ENCODE data around the gene OR6B1.
"Not testable (repeated sequence)": the region's sequence is repeated elsewhere in the genome, so short reads cannot be mapped to it uniquely, and the experiment has no call there.

OR6B1 gene

GRCh38 chr7:144006692-144007042, 6.5 kb downstream of the OR6B1 start:
- DNase-seq = no peak

GRCh38 chr7:144009361-144009760, 9.2 kb downstream of the OR6B1 start:
- DNase-seq = no peak

DNA sequence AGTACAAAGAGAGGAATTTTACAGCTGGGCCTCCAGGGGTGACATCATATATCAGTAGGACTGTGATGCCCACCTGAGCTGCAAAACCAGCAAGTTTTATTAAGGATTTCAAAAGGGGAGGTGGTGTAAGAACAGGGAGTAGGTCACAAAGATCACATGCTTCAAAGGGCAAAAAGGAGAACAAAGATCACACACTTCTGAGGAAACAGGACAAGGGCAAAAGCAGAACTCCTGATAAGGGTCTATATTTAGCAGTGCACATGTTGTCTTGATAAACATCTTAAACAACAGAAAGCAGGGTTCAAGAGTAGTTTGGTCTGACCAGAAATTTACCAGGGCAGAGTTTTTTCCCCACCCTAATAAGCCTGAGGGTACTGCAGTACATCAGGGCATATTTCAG, 9.9 kb downstream of the OR6B1 start:
- not testable (repeated sequence) for DNase-seq

DNA sequence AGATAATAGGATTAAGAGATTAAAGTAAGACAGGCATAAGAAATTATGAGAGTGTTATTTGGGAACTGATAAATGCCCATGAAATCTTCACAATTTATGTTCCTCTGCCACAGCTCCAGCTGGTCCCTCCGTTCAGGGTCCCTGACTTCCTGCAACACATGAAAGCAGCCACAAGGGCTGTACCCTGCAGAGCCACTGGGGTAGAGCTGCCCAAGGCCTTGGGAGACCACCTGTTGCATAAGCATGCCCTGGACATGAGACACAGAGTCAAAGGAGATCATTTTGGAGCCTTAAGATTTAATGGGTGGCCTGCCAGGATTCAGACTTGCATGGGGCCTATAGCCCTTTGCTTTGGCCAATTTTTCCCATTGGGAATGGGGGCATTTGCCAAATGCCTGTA, 10.7 kb downstream of the OR6B1 start:
- DNase-seq = not testable (repeated sequence)

DNA sequence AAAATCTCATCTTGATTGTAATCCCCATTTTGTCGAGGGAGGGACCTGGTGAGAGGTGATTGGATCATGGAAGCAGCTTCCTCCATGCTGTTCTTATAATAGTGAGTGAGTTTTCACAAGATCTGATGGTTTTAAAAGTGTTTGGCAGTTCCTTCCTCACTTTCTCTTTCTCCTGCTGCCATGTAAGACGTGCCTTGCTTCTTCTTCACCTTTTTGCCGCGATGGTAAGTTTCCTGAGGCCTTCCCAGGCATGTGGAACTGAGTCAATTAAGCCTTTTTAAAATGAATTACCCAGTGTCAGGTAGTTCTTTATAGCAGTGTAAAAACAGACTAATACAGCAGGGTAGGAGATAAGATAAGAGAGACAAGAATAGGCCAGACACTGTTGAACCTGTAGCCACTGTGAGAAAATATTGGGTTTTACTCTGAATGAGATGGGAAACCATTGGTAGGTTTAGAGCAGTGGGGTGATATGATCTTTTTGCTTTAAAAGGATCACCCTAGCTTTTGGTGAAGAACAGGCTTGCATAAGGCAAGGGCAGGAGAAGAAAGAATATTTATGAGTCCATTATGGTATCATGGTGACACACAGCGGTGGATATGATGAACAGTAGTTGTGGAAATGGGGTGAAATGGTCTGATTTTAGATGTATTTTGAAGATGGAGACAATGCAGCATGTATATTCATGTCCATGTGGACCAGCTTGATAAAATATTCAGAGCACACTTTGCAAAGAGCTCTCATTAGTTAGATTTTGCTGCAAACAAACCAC, 11.5 kb downstream of the OR6B1 start:
- DNase-seq = no peak

DNA sequence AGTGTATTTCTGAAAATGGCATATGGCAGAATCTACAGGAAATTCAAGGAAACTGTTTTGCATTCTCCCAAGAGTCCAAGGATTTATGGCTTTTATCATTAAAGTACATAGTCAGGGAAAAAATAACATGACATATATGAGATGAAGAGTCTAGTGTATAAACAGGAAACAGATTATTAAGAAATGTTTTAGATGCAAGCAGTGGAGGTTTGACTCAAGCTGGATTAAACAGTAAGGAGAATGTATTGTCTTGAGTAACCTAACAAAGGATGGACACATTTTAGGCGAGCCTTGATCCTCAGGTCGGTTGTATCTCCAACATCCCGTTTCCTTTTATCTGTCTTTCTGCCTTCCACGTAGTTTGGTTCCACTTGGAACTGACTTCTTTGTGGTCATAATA, 17.9 kb downstream of the OR6B1 start:
- no peak for DNase-seq

DNA sequence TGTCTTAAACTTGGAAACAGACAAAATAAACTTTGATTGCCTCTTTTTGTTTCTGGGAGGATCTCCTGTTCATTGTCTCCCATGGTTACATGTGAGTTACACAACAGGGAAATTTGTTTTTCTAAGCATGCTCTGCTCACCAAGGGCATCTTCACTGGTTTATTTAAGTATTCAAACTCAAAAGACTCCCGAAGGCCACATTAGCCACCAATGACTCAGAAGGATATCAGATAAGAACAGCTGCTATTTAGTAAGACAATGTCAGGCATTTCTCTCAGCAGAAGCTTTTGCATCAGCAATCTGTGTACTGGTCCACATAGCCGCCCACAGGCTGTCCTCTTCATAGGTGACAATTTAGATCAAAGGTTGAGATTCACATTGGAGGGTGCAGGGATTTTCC, 19.3 kb downstream of the OR6B1 start:
- no peak for DNase-seq

- no peak for DNase-seq
These were observed 20.2 kb downstream of the OR6B1 start for GRCh38 chr7:144020340-144020739.

GRCh38 chr7:144022169-144022568, 22.0 kb downstream of the OR6B1 start:
- DNase-seq = no peak

DNA sequence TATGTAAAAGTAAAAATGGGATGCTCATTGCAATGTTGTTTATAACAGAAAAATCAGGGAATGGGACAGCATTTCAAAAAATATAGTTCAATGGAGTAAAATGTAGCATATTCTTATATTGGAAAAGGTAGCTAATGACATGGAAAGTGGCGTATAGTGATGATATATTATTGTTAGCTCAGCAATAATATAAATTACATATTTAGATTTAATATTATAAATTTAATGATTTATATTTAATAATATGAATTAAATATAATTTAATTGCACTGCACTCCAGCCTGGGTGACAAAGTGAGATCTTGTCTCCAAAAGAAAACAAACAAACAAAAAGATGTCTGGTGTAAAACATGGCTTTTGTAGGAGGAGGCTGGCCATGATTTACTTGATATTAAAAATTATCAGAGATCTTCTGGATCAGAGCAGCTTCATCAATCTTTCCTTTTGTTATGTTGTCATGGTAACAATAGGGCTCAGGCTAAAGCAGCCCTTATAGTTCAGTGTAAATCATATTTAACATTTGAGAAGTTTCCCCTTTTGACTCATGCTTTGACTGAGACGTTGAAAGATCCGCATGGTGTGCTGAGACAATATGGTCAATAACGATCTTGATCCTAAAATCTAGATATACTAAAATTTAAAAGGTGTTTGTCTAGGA, 23.2 kb downstream of the OR6B1 start:
- DNase-seq = no peak

DNA sequence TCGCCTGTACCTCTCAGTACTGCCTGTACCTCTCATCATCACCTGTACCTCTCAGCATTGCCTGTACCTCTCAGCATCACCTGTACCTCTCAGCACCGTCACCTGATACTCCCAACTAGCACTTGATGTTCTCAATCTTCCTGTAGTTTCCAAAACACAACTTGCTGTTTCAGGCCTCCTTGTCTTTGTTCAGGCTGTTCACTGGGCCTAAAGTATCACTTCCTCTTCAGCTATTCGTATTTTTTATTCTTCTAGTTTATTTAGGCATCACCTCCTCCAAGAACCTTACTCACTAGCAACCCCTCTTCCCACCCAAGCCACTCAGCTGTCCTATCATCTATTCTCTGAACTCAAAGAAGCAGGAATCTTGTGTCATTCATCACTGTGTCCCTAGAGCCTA, 24.1 kb downstream of the OR6B1 start:
- DNase-seq = no peak

DNA sequence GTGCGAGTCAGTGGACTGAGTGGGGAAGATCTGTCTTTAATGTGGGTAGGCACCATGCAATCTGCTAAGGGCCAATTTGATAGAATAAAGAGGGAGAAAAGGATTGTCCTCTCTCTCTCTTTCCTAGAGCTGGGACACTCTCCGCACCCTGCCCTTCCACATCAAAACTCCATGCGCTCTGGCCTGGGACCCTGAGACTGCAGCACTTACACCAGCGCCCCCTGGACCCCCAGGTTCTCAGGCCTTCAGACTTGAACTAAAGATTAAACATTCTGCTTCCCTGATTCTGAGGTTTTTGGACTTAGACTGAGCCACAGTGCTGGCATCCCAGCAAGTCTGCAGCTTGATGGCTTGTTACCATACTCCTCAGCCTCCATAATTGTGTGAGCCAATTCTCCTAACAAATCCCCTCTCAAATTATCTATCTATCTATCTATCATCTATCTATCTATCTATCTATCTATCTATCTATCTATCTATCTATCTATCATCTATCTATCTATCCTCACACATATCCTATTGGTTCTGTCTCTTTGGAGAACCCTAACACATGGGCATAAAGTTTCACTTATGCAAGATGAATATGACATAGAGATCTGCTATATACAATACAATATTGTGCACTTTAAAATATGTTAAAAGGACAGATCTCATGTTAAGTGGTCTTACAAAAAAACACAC, 26.2 kb downstream of the OR6B1 start:
- DNase-seq = no peak

DNA sequence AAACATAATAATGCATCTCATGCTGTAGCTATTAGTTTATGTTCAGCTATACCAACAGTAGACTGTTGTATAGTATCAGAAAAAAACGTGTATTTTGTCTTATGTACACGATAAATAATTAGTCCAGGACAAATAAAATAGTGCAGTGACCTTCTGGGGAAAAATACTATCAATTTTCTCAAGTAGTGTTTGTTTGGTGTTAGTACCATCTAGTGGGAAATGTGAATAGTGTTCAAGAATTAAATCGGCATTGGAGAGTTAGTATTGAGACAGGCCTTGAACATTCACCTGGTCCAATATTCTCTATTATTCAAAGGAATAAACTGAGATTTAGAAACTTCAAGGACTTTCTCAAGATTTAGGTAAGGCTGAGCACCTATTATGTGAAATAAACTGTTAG, 26.9 kb downstream of the OR6B1 start:
- DNase-seq = no peak

- no peak for DNase-seq
These were observed 27.9 kb downstream of the OR6B1 start for GRCh38 chr7:144027974-144028373.

DNA sequence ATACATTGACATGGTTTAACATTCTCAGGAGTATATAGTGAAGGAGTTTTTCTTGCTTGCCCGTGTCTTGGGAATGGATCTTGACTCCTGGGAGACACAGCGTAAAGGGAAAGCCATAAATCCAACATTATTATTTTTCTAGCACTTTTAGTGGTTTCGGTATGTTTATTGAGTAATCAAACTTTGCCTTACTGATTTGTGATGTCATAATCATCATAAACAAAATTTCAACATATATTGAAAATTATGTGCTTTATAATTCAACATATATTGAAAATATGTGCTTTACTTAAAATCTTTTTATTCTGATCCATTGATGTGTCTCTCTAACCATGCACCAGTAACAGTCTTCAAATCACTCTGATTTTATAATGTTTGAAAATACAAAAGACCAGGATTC, 28.4 kb downstream of the OR6B1 start:
- DNase-seq = no peak

GRCh38 chr7:144032516-144032915, 32.4 kb downstream of the OR6B1 start:
- DNase-seq = no peak

- no peak for DNase-seq
These were observed 33.0 kb downstream of the OR6B1 start for GRCh38 chr7:144032985-144033709.

DNA sequence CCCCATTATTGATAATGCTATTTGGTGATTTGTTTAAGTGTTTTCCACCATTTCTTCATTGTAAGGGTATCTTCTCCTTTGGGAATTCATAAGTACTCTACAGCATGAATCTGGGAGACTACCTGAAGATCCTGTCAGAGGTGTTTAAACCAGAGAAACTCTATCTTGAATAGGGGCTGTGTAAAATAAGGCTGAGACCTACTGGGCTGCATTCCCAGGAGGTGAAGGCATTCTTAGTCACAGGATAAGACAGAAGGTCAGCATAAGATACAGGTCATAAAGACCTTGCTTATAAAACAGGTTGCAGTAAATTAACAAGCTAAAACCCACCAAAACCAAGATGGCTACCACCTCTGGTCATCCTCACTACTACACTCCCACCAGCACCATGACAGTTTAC, 35.3 kb downstream of the OR6B1 start:
- DNase-seq = no peak

DNA sequence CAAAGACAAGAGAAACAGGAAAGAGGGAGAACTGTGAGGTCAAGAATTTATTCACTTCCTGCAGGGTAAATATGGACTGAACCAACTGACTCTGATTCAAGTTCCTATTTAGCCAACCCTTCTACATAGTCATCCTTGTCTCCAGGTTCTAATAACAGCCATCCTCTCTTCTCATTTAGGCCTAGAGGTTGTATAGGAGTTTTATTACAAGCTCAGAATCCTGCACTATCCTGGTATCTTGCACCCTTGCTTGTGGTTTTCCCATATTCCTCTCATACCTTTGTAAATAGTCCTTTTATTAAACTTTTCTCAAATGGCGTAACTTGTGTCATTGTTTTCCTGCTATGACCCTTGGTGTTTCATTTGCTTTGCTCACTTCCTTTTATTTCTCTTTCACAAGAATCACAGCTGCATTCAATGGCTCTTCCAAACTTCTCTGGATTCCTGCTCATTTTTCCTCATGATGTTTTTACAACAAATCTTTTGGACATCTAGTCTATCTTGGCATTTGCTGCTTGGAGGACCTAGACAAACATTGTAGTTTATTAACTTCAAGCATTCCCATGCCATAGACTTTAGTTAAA, 36.3 kb downstream of the OR6B1 start:
- no peak for DNase-seq

DNA sequence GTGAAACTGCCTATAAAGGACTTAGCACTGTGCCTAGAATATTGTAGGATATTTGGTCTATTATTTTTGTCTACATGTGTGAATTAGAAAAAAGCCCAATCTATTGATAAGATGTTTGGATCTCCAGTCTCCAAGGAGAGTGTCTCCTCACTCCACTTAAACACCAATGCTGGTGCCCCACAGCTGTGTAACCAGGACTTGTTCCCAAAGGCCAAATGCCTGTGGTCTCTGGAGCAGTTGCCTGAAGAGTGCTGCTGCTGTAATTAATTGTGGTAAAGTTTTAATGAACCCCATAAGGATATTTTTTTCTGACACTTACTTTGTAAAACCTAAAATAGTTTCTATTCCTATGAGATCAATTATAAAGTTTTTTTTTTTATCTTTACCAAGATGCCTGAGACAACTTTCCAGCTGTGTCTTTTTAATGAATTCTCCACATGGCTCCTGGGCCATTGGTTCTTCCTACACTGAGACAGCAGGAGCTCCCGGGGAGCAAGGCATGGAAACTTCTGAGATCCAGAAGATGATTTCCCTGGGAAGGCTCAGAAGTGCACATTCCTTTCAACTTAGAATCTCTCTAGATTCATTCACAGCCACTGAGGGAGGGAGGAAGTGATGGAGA, 37.4 kb downstream of the OR6B1 start:
- DNase-seq = no peak

- no peak for DNase-seq
These were observed 38.8 kb downstream of the OR6B1 start for GRCh38 chr7:144038887-144039286.

DNA sequence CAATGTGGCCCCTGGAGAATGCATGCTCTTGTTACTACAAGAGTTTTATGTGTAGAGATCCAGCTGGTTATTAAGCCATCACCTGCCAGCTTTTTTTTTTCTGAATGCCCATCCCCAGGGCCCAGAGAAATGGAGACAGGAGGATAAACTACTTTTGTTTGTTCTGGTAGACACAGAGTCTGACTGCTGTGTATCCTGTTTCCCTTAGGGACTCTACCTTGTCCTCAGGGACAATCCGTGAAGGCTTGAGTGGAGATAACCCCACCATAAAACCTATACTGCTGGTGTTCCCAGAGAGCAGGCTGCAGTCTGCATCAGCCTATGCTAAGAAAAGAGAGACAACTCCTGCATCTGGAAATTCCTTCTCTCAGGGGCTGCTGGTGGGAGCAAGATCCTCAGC, 48.5 kb downstream of the OR6B1 start, which contains the start of gene OR2A5:
Gene OR2A5, plus strand, starts transcription at position 301 of the 400 bp plus-strand sequence. CDS start 1,454 bp downstream, outside the sequence.
- DNase-seq = no peak

DNA sequence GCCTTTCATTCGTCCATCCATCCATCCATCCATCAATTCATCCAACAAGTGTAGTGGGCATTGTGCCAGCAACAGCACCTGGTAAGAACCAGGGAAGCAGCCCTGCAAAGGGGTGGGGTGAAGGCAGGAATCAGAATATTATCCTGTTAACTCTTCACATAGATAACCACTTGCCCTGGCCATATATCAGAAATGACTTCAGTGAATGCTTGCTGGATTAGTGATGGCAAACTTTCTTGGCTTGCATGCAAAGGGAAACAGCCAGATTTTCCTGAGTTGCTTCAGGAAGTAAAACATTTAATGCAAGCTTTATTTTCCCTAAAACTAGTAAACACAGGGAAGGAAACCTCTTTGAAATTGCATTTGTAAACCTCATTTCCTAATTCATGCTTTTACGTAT, 49.4 kb downstream of the OR6B1 start:
- DNase-seq = no peak
